ENCODE results near the gene HOXC5. TPM values are rescaled to one million over a fixed set of nuclear protein-coding genes. Genes with fewer than 3 reads are reported as not detected.

HOXC5 gene
- total and polyA plus RNA-seq, 2 experiments from 2014 or later = 0.18 to 0.40 TPM

DNA sequence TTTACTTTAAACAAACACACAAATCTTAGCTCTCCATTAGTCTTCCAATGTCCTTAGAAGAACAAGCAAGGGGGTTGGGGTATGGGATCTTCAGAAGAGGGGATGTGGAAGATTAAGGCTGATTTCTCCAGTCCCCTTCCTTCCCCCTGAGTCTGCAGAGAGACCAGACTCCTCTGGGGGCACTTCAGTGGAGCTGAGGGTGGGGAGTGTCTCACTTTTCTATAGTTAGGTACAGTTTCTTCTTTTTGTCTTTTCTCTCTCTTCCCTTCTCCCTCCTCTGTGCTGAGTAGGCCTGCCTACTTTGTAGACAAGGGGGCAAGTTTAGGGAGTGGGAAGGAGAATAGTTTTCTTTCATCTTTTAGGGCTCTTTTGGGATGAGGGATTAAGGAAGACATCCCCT lies 23.3 kb downstream of the HOXC5 start:
- no peak for DNase-seq (ENCODE audit: low spot score)
- TF ChIP-seq EZH2 (IDR thresholded peaks at IDR 0.05; ENCODE audit: borderline replicate concordance) (no peak), EZH2phosphoT487 (IDR thresholded peaks at IDR 0.05; ENCODE audit: low read depth, severe bottlenecking, unreplicated experiment) (no peak)
- TF ChIP-seq, protein P1, sequence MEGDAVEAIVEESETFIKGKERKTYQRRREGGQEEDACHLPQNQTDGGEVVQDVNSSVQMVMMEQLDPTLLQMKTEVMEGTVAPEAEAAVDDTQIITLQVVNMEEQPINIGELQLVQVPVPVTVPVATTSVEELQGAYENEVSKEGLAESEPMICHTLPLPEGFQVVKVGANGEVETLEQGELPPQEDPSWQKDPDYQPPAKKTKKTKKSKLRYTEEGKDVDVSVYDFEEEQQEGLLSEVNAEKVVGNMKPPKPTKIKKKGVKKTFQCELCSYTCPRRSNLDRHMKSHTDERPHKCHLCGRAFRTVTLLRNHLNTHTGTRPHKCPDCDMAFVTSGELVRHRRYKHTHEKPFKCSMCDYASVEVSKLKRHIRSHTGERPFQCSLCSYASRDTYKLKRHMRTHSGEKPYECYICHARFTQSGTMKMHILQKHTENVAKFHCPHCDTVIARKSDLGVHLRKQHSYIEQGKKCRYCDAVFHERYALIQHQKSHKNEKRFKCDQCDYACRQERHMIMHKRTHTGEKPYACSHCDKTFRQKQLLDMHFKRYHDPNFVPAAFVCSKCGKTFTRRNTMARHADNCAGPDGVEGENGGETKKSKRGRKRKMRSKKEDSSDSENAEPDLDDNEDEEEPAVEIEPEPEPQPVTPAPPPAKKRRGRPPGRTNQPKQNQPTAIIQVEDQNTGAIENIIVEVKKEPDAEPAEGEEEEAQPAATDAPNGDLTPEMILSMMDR (IDR thresholded peaks at IDR 0.05; ENCODE audit: poor library complexity) = no peak
- H3K4me2 ChIP-seq = no peak overlapping the region
- no peaks in the 10 kb centered on the region for H4K20me1 ChIP-seq (ENCODE audit: insufficient read depth, poor library complexity, severe bottlenecking)
- peaks cover 92% of the 10 kb centered on the region for H3K27me3 ChIP-seq
- H2AFZ ChIP-seq = no peak overlapping the region
- no peaks in the 10 kb centered on the region for H3K9me3 ChIP-seq (ENCODE audit: low read depth)
- H3K4me1 ChIP-seq (ENCODE audit: insufficient read depth) = peaks cover 28% of the 10 kb centered on the region
- no peak overlapping the region for H3K27ac ChIP-seq
- no peaks in the 10 kb centered on the region for H3K36me3 ChIP-seq (replicated peaks; ENCODE audit: insufficient read depth, low read depth)
- no peak overlapping the region for H3K4me3 ChIP-seq
- H3K79me2 ChIP-seq = no peaks in the 10 kb centered on the region
- no peaks in the 10 kb centered on the region for H3K9me2 ChIP-seq (replicated peaks; ENCODE audit: insufficient read depth)

DNA sequence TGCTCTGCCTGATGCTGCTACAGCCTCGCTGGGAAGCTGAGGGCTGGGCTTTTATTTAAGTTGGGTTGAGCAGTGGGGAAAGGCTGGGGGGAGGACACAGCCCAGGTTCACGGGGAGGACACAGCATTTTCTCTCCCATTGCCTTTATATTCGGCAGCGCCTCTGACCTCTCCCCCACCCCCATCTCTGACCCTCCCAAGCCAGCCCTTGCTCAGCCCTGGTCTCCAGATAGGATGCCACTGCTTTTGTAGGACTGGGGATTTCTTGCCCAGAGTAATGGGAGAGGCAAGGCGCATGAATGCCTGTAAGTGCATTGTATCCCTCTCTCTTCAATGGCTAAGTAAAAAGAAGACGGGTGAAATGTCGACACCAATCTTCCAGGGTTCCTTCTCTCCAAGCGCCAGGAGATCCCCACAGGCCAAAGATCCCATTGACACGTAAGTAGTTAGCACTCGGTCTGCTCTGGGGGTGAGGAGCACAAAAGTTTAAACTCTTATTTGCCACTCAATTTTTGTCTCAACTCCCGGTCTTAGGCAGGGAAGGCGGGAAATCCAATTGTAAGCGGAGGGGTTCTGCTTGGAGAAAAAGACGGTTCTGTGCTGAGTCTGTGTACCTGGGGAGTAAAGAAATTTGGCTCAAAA lies 25.4 kb downstream of the HOXC5 start:
- Histone ChIP-seq H3K9me2 (replicated peaks; ENCODE audit: insufficient read depth) (no peaks in the 10 kb centered on the region), H4K20me1 (ENCODE audit: insufficient read depth, poor library complexity, severe bottlenecking) (no peaks in the 10 kb centered on the region), H3K79me2 (no peaks in the 10 kb centered on the region), H3K27me3 (peaks cover 84% of the 10 kb centered on the region), H3K9me3 (ENCODE audit: low read depth) (no peaks in the 10 kb centered on the region), H3K4me1 (ENCODE audit: insufficient read depth) (peaks cover 16% of the 10 kb centered on the region), H3K4me2 (no peak overlapping the region), H3K4me3 (no peak overlapping the region), H2AFZ (no peak overlapping the region), H3K36me3 (replicated peaks; ENCODE audit: insufficient read depth, low read depth) (no peaks in the 10 kb centered on the region), H3K27ac (no peak overlapping the region)
- TF ChIP-seq EZH2 (IDR thresholded peaks at IDR 0.05; ENCODE audit: borderline replicate concordance) = no peak
- TF ChIP-seq, protein P1 (IDR thresholded peaks at IDR 0.05; ENCODE audit: poor library complexity) = no peak
- TF ChIP-seq EZH2phosphoT487 (IDR thresholded peaks at IDR 0.05; ENCODE audit: low read depth, severe bottlenecking, unreplicated experiment) = no peak
- DNase-seq (ENCODE audit: low spot score) = no peak
- 38% methylated on average over 14 of the region's 14 CpGs for WGBS (ENCODE audit: low lambda C conversion rate, missing lambda C conversion rate)

DNA sequence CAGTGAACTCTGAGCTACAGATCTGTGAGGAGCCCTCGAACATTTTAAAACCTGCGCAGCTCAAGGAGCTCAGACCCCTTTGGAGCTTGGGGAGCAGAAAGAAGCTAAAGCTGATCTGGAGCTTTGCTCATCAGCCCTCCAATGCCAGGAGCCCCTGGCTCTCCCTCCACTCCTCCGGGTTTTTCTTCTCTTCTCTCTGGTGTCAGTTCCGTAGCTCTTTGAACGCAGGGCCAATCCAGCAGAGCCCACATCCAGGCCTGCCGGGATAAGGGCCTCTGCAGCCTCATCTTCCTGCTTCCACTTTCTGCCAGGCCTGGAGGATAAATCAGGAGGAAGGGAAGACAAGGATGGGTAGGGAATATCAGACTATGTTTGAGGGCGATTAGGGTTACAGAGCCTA lies 26.8 kb downstream of the HOXC5 start:
- peak; percentile 13 for TF ChIP-seq EZH2 (IDR thresholded peaks at IDR 0.05; ENCODE audit: borderline replicate concordance)
- TF ChIP-seq, protein P1 (IDR thresholded peaks at IDR 0.05; ENCODE audit: poor library complexity) = no peak
- Histone ChIP-seq H3K4me2 (no peak overlapping the region), H4K20me1 (ENCODE audit: insufficient read depth, poor library complexity, severe bottlenecking) (no peaks in the 10 kb centered on the region), H3K79me2 (no peaks in the 10 kb centered on the region), H3K27me3 (peaks cover 73% of the 10 kb centered on the region), H3K9me2 (replicated peaks; ENCODE audit: insufficient read depth) (no peaks in the 10 kb centered on the region), H3K36me3 (replicated peaks; ENCODE audit: insufficient read depth, low read depth) (no peaks in the 10 kb centered on the region), H3K4me1 (ENCODE audit: insufficient read depth) (peaks cover 7% of the 10 kb centered on the region), H3K9me3 (ENCODE audit: low read depth) (no peaks in the 10 kb centered on the region), H2AFZ (no peak overlapping the region), H3K4me3 (no peak overlapping the region), H3K27ac (no peak overlapping the region)
- WGBS (ENCODE audit: low lambda C conversion rate, missing lambda C conversion rate) = 61% methylated on average over 7 of the region's 7 CpGs
- DNase-seq (ENCODE audit: low spot score) = no peak
